PC-9 (cell line): ENCODE results near the gene KLK13.

Experiments used
- CTCF ChIP-seq: fragments of 200-600 bp; sonication (generic); conservative IDR thresholded peaks from 2 replicates; pipeline ENCODE4 v1.6.1; 2017; ENCODE audit warnings: mixed run types, antibody characterized with exemption, mild to moderate bottlenecking, moderate library complexity
- EZH2 ChIP-seq: fragments of 200-600 bp; sonication (generic); IDR thresholded peaks from 2 replicates; pipeline ENCODE4 v1.8.0; 2017; ENCODE audit warnings: antibody characterized with exemption, low read depth

GRCh38 chr19:51083783-51084182, 18.9 kb upstream of the KLK13 start:
- TF ChIP-seq CTCF = no peak
- no peak for TF ChIP-seq EZH2
